HL-60 (cell line): ENCODE data around the gene ARNT2.

Experiments used
- DNase-seq, 2 experiments: peaks; one replicate each; pipeline ENCODE4 v3.0.0-alpha.2; 2010 to 2020; ENCODE audit warnings: low read depth in 1 of 2, low spot score in 1 of 2
- H3K27ac ChIP-seq: fragments of 250-450 bp; sonication (Bioruptor Pico); replicated peaks from 2 replicates; pipeline ENCODE4 v1.5.1; 2020; ENCODE audit warnings: mild to moderate bottlenecking, moderate library complexity
- H3K27me3 ChIP-seq: fragments of 250-450 bp; sonication (Bioruptor Pico); 2 replicates; pipeline ENCODE4 v1.5.1; 2021; ENCODE audit warnings: mild to moderate bottlenecking, moderate library complexity; ENCODE audit not compliant: insufficient read depth, poor library complexity, severe bottlenecking
- H3K4me3 ChIP-seq: replicated peaks from 2 replicates; pipeline ENCODE4 v1.5.1; 2011; ENCODE audit warnings: mild to moderate bottlenecking, control low read depth, low read length; ENCODE audit not compliant: insufficient read depth
- CTCF ChIP-seq: IDR thresholded peaks from one replicate; pipeline ENCODE4 v1.5.1; 2011; ENCODE audit warnings: low read length, control low read depth, inconsistent platforms; ENCODE audit not compliant: insufficient read depth
- GABPA ChIP-seq: IDR thresholded peaks from 2 replicates; pipeline ENCODE4 v1.6.1; 2012; ENCODE audit warnings: low read depth
- POLR2AphosphoS5 ChIP-seq: IDR thresholded peaks from 2 replicates; pipeline ENCODE4 v1.6.1; 2012; ENCODE audit warnings: low read depth
- SPI1 ChIP-seq: IDR thresholded peaks from 2 replicates; pipeline ENCODE4 v1.6.1; 2012; ENCODE audit warnings: low read depth, mild to moderate bottlenecking, borderline replicate concordance
- TF ChIP-seq, protein P1 (sequence below): IDR thresholded peaks from 2 replicates; pipeline ENCODE4 v1.6.1; 2012; ENCODE audit warnings: low read depth; ENCODE audit not compliant: insufficient replicate concordance

Gene ARNT2

DNA sequence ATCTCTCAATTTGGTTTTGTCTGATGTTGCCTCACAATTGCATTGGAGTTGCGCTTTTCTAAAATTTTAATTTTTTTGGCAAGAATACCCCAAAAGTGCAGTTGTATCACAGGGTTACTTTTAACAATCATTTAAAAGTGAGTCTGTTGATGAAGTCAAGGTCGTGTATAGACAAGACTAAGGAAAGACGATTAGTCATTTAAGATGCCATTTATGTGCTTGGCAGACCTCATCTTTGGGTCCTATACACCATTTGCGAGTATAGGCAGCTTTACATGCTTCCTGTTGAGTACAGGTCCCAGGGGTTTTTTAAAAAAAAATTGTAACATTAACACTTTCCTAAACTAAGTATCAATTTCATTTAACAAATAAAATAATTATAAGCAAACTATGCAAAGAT lies 12.5 kb downstream of the ARNT2 start:
- no peak overlapping the region for H3K4me3 ChIP-seq
- TF ChIP-seq SPI1 = no peak
- TF ChIP-seq CTCF = no peak
- TF ChIP-seq GABPA = no peak
- TF ChIP-seq, protein P1, sequence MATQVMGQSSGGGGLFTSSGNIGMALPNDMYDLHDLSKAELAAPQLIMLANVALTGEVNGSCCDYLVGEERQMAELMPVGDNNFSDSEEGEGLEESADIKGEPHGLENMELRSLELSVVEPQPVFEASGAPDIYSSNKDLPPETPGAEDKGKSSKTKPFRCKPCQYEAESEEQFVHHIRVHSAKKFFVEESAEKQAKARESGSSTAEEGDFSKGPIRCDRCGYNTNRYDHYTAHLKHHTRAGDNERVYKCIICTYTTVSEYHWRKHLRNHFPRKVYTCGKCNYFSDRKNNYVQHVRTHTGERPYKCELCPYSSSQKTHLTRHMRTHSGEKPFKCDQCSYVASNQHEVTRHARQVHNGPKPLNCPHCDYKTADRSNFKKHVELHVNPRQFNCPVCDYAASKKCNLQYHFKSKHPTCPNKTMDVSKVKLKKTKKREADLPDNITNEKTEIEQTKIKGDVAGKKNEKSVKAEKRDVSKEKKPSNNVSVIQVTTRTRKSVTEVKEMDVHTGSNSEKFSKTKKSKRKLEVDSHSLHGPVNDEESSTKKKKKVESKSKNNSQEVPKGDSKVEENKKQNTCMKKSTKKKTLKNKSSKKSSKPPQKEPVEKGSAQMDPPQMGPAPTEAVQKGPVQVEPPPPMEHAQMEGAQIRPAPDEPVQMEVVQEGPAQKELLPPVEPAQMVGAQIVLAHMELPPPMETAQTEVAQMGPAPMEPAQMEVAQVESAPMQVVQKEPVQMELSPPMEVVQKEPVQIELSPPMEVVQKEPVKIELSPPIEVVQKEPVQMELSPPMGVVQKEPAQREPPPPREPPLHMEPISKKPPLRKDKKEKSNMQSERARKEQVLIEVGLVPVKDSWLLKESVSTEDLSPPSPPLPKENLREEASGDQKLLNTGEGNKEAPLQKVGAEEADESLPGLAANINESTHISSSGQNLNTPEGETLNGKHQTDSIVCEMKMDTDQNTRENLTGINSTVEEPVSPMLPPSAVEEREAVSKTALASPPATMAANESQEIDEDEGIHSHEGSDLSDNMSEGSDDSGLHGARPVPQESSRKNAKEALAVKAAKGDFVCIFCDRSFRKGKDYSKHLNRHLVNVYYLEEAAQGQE = no peak
- TF ChIP-seq POLR2AphosphoS5 = no peak
- no peak for DNase-seq
- H3K27me3 ChIP-seq = no peaks in the 10 kb centered on the region
- H3K27ac ChIP-seq = no peak overlapping the region

DNA sequence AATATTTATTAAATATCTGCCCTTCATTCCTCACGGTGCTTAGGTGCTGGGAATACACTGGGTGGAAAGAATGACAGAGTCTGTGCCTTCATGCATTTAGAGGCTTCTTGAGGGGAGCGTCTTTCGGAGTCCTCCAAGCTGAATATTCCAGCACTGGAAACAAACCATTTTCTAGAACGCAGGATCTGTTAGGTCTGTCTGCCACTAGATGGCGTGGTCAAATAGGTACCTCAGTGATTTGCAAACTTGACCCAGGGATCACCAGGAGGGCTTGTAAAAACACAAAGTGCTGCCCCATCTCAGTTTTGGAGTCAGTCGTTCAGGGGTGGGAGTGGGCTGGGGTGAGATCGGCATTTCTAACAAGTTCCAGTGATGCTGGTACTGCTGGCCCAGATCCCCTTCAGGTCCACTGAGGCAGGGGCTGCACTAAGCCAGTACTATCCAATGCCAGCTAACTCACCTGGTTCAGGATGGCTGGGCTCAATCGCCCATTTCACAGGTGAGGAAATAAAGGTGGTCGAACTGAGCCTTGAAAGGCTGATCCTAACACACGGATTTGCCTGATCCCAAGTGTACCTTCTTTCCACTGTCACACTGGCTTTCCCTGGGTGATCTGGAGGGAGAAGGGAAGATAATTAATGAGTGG lies 14.8 kb downstream of the ARNT2 start:
- TF ChIP-seq, protein P1 = no peak
- TF ChIP-seq SPI1 (no peak), GABPA (no peak), CTCF (peak; percentile 56)
- Histone ChIP-seq H3K27me3 (no peaks in the 10 kb centered on the region), H3K4me3 (no peak overlapping the region), H3K27ac (no peak overlapping the region)
- DNase-seq = peak in 1 of 2 experiments; percentile 24

DNA sequence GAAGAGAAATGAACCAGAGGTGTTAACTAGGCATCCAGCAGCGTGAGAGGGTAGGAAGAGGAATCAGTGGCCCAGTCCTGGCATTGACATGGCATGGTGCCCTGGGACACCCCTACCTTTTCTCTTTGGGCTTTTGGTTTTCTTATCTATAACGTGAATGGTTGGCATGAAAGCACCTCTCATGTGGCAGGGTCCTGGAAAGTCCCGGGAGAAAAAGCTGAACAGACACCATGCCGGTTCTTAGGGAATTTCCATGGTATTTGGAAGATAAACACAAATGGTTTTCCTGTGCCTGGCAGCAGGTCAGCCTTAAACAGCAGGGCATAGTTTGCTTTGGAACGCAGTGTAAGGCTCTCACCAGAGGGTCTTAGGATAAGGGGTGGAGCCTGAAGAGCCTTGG lies 15.4 kb downstream of the ARNT2 start:
- no peak overlapping the region for H3K27ac ChIP-seq
- no peak overlapping the region for H3K4me3 ChIP-seq
- TF ChIP-seq GABPA (no peak), CTCF (no peak), POLR2AphosphoS5 (no peak), SPI1 (no peak)
- TF ChIP-seq, protein P1 = no peak
- H3K27me3 ChIP-seq = no peaks in the 10 kb centered on the region
- DNase-seq = no peak
